HCT116 (cell line): ENCODE results near the gene BDH1. TPM values are rescaled to one million over a fixed set of nuclear protein-coding genes. Genes with fewer than 3 reads are reported as not detected.

Experiments
- ATAC-seq: fragments of 200-7000 bp; cut with Tn5 transposase; 2 replicates; pipeline ENCODE4 v1.9.1; 2020; ENCODE audit warnings: mild to moderate bottlenecking, moderate library complexity
- BruUV-seq: library from RNA; stranded (reverse); fragments of 400-500 nt; replicated peaks from 2 replicates; lab custom pipeline; 2021; lab: Mats Ljungman, UMichigan
- CTCF ChIA-PET: fragments of 300-600 bp; sonication (Branson Sonifier 250); formaldehyde crosslinking; loops from one replicate; lab custom pipeline; 2021; ENCODE audit warnings: antibody characterized with exemption; lab: Charles Lee
- POLR2A ChIA-PET: fragments of 300-600, 350-600 bp; sonication (Branson Sonifier 250); formaldehyde crosslinking; loops from one replicate; lab custom pipeline; 2021; ENCODE audit warnings: antibody characterized with exemption; lab: Charles Lee
- RAD21 ChIA-PET, 2 experiments: fragments of 300-600 bp; sonication (Branson Sonifier 250); formaldehyde crosslinking; loops; one replicate each; lab custom pipeline; 2023; ENCODE audit warnings: low total read pairs in 2 of 2; ENCODE audit not compliant: uncharacterized antibody in 2 of 2, unreplicated experiment in 2 of 2, low non-redundant PET in 1 of 2; lab: Charles Lee
- DNase-seq: peaks from one replicate; pipeline ENCODE4 v3.0.0-alpha.2; 2010; ENCODE audit warnings: low read depth, low spot score
- H2AFZ ChIP-seq: fragments of 200-600 bp; shearing (Covaris generic), sonication (generic); 2 replicates; pipeline ENCODE4 v1.6.1; 2017; ENCODE audit warnings: low read depth, mixed run types, mixed read lengths, antibody characterized with exemption, low read length; ENCODE audit not compliant: poor library complexity, severe bottlenecking
- H3K27ac ChIP-seq: 2 replicates; pipeline ENCODE4 v1.5.1; 2012; ENCODE audit warnings: low read depth, low read length
- H3K27me3 ChIP-seq: fragments of 200-600 bp; sonication (generic); 2 replicates; pipeline ENCODE4 v1.6.1; 2016; ENCODE audit warnings: mixed run types, low read length, mixed read lengths; ENCODE audit not compliant: insufficient read depth
- H3K36me3 ChIP-seq, 2 experiments: fragments of 200-500 bp in 1 of 2; fragments of 200-600 bp in 1 of 2; sonication (Bioruptor generic) in 1 of 2; sonication (generic) in 1 of 2; 2 replicates each; pipeline versions ENCODE4 v1.5.1 to v1.6.1; 2014 to 2016; ENCODE audit warnings: low read length in 2 of 2, inconsistent platforms in 1 of 2, mixed read lengths in 1 of 2, mixed run types in 1 of 2; ENCODE audit not compliant: insufficient read depth in 2 of 2, control insufficient read depth in 1 of 2
- H3K4me1 ChIP-seq, 2 experiments: fragments of 200-600 bp in 1 of 2; sonication (generic) in 1 of 2; 2 replicates each; pipeline versions ENCODE4 v1.5.1 to v1.6.1; 2012 to 2017; ENCODE audit warnings: low read length in 2 of 2, inconsistent platforms in 1 of 2, mild to moderate bottlenecking in 1 of 2, mixed read lengths in 1 of 2, mixed run types in 1 of 2, moderate library complexity in 1 of 2; ENCODE audit not compliant: insufficient read depth in 2 of 2, control insufficient read depth in 1 of 2
- H3K4me2 ChIP-seq: fragments of 200-600 bp; sonication (generic); 2 replicates; pipeline ENCODE4 v1.6.1; 2017; ENCODE audit warnings: mixed run types, low read length, mixed read lengths
- H3K4me3 ChIP-seq, 2 experiments: fragments of 200-600 bp in 1 of 2; sonication (generic) in 1 of 2; replicated peaks in 1 of 2; 2 replicates each; pipeline ENCODE4 v1.5.1; 2011 to 2016; ENCODE audit warnings: low read length in 2 of 2, control low read depth in 1 of 2, low read depth in 1 of 2, mild to moderate bottlenecking in 1 of 2, mixed read lengths in 1 of 2, mixed run types in 1 of 2
- H3K79me2 ChIP-seq: fragments of 200-600 bp; sonication (generic); 2 replicates; pipeline ENCODE4 v1.6.1; 2017; ENCODE audit warnings: mild to moderate bottlenecking, mixed run types, low read length, moderate library complexity, mixed read lengths; ENCODE audit not compliant: insufficient read depth
- H3K9ac ChIP-seq: fragments of 200-600 bp; sonication (generic); 2 replicates; pipeline ENCODE4 v1.6.1; 2016; ENCODE audit warnings: low read length, mixed read lengths
- H3K9me2 ChIP-seq: fragments of 200-600 bp; sonication (generic), shearing (Covaris generic); 2 replicates; pipeline ENCODE4 v1.6.1; 2017; ENCODE audit warnings: mixed run types, mild to moderate bottlenecking, moderate library complexity; ENCODE audit not compliant: insufficient read depth
- H3K9me3 ChIP-seq, 2 experiments: fragments of 200-500 bp in 1 of 2; fragments of 200-600 bp in 1 of 2; sonication (Bioruptor generic) in 1 of 2; sonication (generic) in 1 of 2; 2 replicates each; pipeline ENCODE4 v1.6.1; 2014 to 2017; ENCODE audit warnings: low read length in 2 of 2, mixed read lengths in 2 of 2, inconsistent platforms in 1 of 2, low read depth in 1 of 2, mild to moderate bottlenecking in 1 of 2, mixed run types in 1 of 2, moderate library complexity in 1 of 2; ENCODE audit not compliant: control insufficient read depth in 1 of 2, insufficient read depth in 1 of 2
- H4K20me1 ChIP-seq: fragments of 200-600 bp; sonication (generic), shearing (Covaris generic); 2 replicates; pipeline ENCODE4 v1.6.1; 2017; ENCODE audit warnings: mixed run types, mild to moderate bottlenecking, moderate library complexity; ENCODE audit not compliant: insufficient read depth
- ATF3 ChIP-seq: IDR thresholded peaks from 2 replicates; pipeline ENCODE4 v1.6.1; 2012
- CBX3 ChIP-seq: IDR thresholded peaks from 2 replicates; pipeline ENCODE4 v1.6.1; 2012; ENCODE audit warnings: low read depth
- CEBPB ChIP-seq: IDR thresholded peaks from 2 replicates; pipeline ENCODE4 v1.6.1; 2012; ENCODE audit warnings: low read depth
- EGR1 ChIP-seq: IDR thresholded peaks from 2 replicates; pipeline ENCODE4 v1.6.1; 2012; ENCODE audit warnings: low read depth
- ELF1 ChIP-seq: IDR thresholded peaks from 2 replicates; pipeline ENCODE4 v1.6.1; 2012; ENCODE audit warnings: low read depth, borderline replicate concordance
- EZH2phosphoT487 ChIP-seq: fragments of 200-600 bp; IDR thresholded peaks from 2 replicates; pipeline ENCODE4 v1.6.1; 2018; ENCODE audit warnings: antibody characterized with exemption, borderline replicate concordance
- FOSL1 ChIP-seq: IDR thresholded peaks from 2 replicates; pipeline ENCODE4 v1.6.1; 2012; ENCODE audit warnings: low read depth
- JUND ChIP-seq: IDR thresholded peaks from 2 replicates; pipeline ENCODE4 v1.6.1; 2012
- MAX ChIP-seq: IDR thresholded peaks from 2 replicates; pipeline ENCODE4 v1.6.1; 2012
- POLR2A ChIP-seq: IDR thresholded peaks from 2 replicates; pipeline ENCODE4 v1.7.0; 2011; ENCODE audit warnings: borderline replicate concordance; ENCODE audit not compliant: insufficient read depth, insufficient read length; ENCODE audit errors: extremely low read depth
- POLR2AphosphoS5 ChIP-seq: IDR thresholded peaks from 2 replicates; pipeline ENCODE4 v1.6.1; 2011; ENCODE audit warnings: mild to moderate bottlenecking, low read depth, low read length, moderate library complexity
- RAD21 ChIP-seq: IDR thresholded peaks from 2 replicates; pipeline ENCODE4 v1.6.1; 2012; ENCODE audit warnings: low read depth, mild to moderate bottlenecking
- REST ChIP-seq: IDR thresholded peaks from 2 replicates; pipeline ENCODE4 v1.6.1; 2012; ENCODE audit warnings: low read depth
- SIN3A ChIP-seq: IDR thresholded peaks from 2 replicates; pipeline ENCODE4 v1.6.1; 2012; ENCODE audit warnings: low read depth
- SP1 ChIP-seq: IDR thresholded peaks from 2 replicates; pipeline ENCODE4 v1.6.1; 2012; ENCODE audit warnings: low read depth
- SRF ChIP-seq: IDR thresholded peaks from 2 replicates; pipeline ENCODE4 v1.6.1; 2012; ENCODE audit warnings: low read depth
- TCF7L2 ChIP-seq: IDR thresholded peaks from 2 replicates; pipeline ENCODE4 v1.7.0; 2011; ENCODE audit warnings: borderline replicate concordance, inconsistent platforms; ENCODE audit not compliant: insufficient read depth, insufficient read length; ENCODE audit errors: extremely low read depth
- ZFX ChIP-seq: fragments of 450-650 bp; IDR thresholded peaks from 2 replicates; pipeline ENCODE4 v1.6.1; 2017
- ZNF274 ChIP-seq: fragments of 200-500 bp; sonication (Bioruptor generic); IDR thresholded peaks from 2 replicates; pipeline ENCODE4 v1.6.1; 2014; ENCODE audit warnings: mild to moderate bottlenecking, low read depth, low read length, inconsistent platforms
- intact Hi-C: fragments of 100-400 bp; cut with micrococcal nuclease; formaldehyde crosslinking; loops from 2 replicates; pipeline ENCODE4 v1.10.0; 2022
- total RNA-seq: library from RNA; stranded (reverse); gene quantifications from one replicate; pipeline ENCODE4 v1.2.1, GENCODE V29; 2021; ENCODE audit not compliant: unreplicated experiment

BDH1 gene
- total RNA-seq, 1 experiment from 2014 or later: 26.6 TPM

- no peaks in the 10 kb centered on the region for H3K36me3 ChIP-seq
- H3K4me1 ChIP-seq: peaks cover 9 to 24% of the 10 kb centered on the region in 2 experiments; a peak in 3 of 4 replicates
- intact Hi-C loops: no loop called here
- TF ChIP-seq POLR2AphosphoS5 (no peak), ELF1 (no peak), ZFX (no peak)
- no peaks in the 10 kb centered on the region for H4K20me1 ChIP-seq
- ChIA-PET POLR2A (no interaction called here), CTCF (no interaction called here), RAD21 (no interaction called here)
- no peaks in the 10 kb centered on the region for H3K27me3 ChIP-seq
- no peak for DNase-seq
- H3K4me2 ChIP-seq: no peak overlapping the region
- H2AFZ ChIP-seq: no peak overlapping the region
- H3K4me3 ChIP-seq: no peak overlapping the region
- H3K27ac ChIP-seq: no peak overlapping the region
- no peaks in the 10 kb centered on the region for H3K9me3 ChIP-seq
- BruUV-seq: no TSS peak
- H3K79me2 ChIP-seq: peaks cover 20% of the 10 kb centered on the region
- no peak for ATAC-seq
- no peaks in the 10 kb centered on the region for H3K9me2 ChIP-seq
- H3K9ac ChIP-seq: no peak overlapping the region
Observed at GRCh38 chr3:197552198-197552597, 3.6 kb downstream of the BDH1 start.

GRCh38 chr3:197550489-197550888 is 5.3 kb downstream of the BDH1 start:
- H3K4me2 ChIP-seq: no peak overlapping the region
- RAD21 ChIA-PET: no interaction called here

More at GRCh38 chr3:197550489-197550888, 5.3 kb downstream of the BDH1 start:
- Histone ChIP-seq H3K9ac (no peak overlapping the region), H3K4me3 (no peak overlapping the region), H3K36me3 (no peaks in the 10 kb centered on the region), H3K27me3 (no peaks in the 10 kb centered on the region), H3K4me1 (peaks cover 5 to 12% of the 10 kb centered on the region in 2 experiments; a peak in 3 of 4 replicates), H4K20me1 (no peaks in the 10 kb centered on the region), H3K9me3 (no peaks in the 10 kb centered on the region), H3K9me2 (no peaks in the 10 kb centered on the region), H3K27ac (no peak overlapping the region), H2AFZ (no peak overlapping the region), H3K79me2 (peaks cover 20% of the 10 kb centered on the region)
- ChIA-PET CTCF (no interaction called here), POLR2A (no interaction called here)
- intact Hi-C loops: no loop called here
- TF ChIP-seq ZFX (no peak), FOSL1 (no peak), SP1 (no peak), SIN3A (no peak), MAX (no peak), TCF7L2 (no peak), RAD21 (no peak), POLR2A (no peak), CBX3 (no peak), ZNF274 (no peak), ATF3 (no peak), ELF1 (no peak), SRF (no peak), CEBPB (no peak), EZH2phosphoT487 (no peak), EGR1 (no peak), JUND (no peak), POLR2AphosphoS5 (no peak), REST (no peak)
- ATAC-seq (no peak), DNase-seq (no peak)
- BruUV-seq: no TSS peak
